Naive B cell (primary cell): Measurements from ENCODE around the gene PGAP2. TPM values are rescaled to one million over a fixed set of nuclear protein-coding genes. Genes with fewer than 3 reads are reported as not detected.
"Not testable (repeated sequence)": the region's sequence is repeated elsewhere in the genome, so short reads cannot be mapped to it uniquely, and the experiment has no call there.

Experiments used
- ATAC-seq, 2 donors: fragments of 150-1000 bp; cut with Tn5 transposase; 2 replicates each; pipeline ENCODE4 v1.10.0; 2021; ENCODE audit warnings: low read depth in 2 of 2, mild to moderate bottlenecking in 2 of 2, moderate library complexity in 2 of 2
- DNase-seq: peaks from one replicate; pipeline ENCODE4 v3.0.0; 2022
- H3K27ac Mint-ChIP-seq, 6 donors: one replicate each; pipeline ENCODE4 v1.8.0; 2020 to 2022; ENCODE audit warnings: mild to moderate bottlenecking in 6 of 6, mixed read lengths in 6 of 6, moderate library complexity in 5 of 6, inconsistent platforms in 2 of 6
- H3K27me3 Mint-ChIP-seq, 3 donors: one replicate each; pipeline ENCODE4 v1.8.0; 2021 to 2022; ENCODE audit warnings: mixed read lengths in 3 of 3, mild to moderate bottlenecking in 1 of 3
- H3K36me3 Mint-ChIP-seq, 2 donors: one replicate each; pipeline ENCODE4 v1.8.0; 2020 to 2022; ENCODE audit warnings: mixed read lengths in 2 of 2, inconsistent platforms in 1 of 2, mild to moderate bottlenecking in 1 of 2
- H3K4me1 Mint-ChIP-seq, 3 donors: one replicate each; pipeline ENCODE4 v1.8.0; 2020 to 2022; ENCODE audit warnings: mixed read lengths in 3 of 3, inconsistent platforms in 1 of 3, mild to moderate bottlenecking in 1 of 3, moderate library complexity in 1 of 3
- H3K4me3 Mint-ChIP-seq, 8 donors: one replicate each; pipeline ENCODE4 v1.8.0; 2020 to 2022; ENCODE audit warnings: mild to moderate bottlenecking in 8 of 8, mixed read lengths in 8 of 8, moderate library complexity in 8 of 8, inconsistent platforms in 2 of 8
- H3K9me3 Mint-ChIP-seq, 7 donors: one replicate each; pipeline ENCODE4 v1.8.0; 2020 to 2022; ENCODE audit warnings: mixed read lengths in 7 of 7, mild to moderate bottlenecking in 5 of 7, inconsistent platforms in 2 of 7, moderate library complexity in 1 of 7
- polyA plus RNA-seq, 6 donors: library from polyadenylated mRNA; unstranded; fragments of 300-500 nt; fragmentation: Illumina TruSeq; gene quantifications; one replicate each; pipeline ENCODE4 v1.2.3, GENCODE V29; 2021; ENCODE audit warnings: low read depth in 6 of 6

The PGAP2 gene
- polyA plus RNA-seq, 6 donors from 2014 or later, result 16.6 to 29.1 (median 19.3) TPM

GRCh38 chr11:3856856-3857553 lies 48.6 kb downstream of the PGAP2 start:
- peak overlapping the region; percentile 91 to 99 (median 98) for H3K27ac Mint-ChIP-seq
- no peaks in the 10 kb centered on the region for H3K27me3 Mint-ChIP-seq
- ATAC-seq (no peak), DNase-seq (no peak)
- peaks cover 68 to 76% (median 76%) of the 10 kb centered on the region in 3 donors for H3K4me1 Mint-ChIP-seq
- H3K4me3 Mint-ChIP-seq, result peak overlapping the region; percentile 87 to 99 (median 96)
- no peaks in the 10 kb centered on the region for H3K9me3 Mint-ChIP-seq
- H3K36me3 Mint-ChIP-seq, result peaks cover 0 to 4% of the 10 kb centered on the region in 2 donors

GRCh38 chr11:3857628-3858027 lies 49.3 kb downstream of the PGAP2 start:
- Mint-ChIP-seq H3K27me3 (no peaks in the 10 kb centered on the region), H3K36me3 (peaks cover 0 to 4% of the 10 kb centered on the region in 2 donors), H3K4me3 (peak overlapping the region; percentile 87 to 99 (median 96)), H3K4me1 (peaks cover 74 to 82% (median 82%) of the 10 kb centered on the region in 3 donors), H3K9me3 (no peaks in the 10 kb centered on the region), H3K27ac (peak overlapping the region; percentile 50 to 99 (median 74))
- DNase-seq (no peak), ATAC-seq (no peak)

GRCh38 chr11:3859373-3859881 lies 51.1 kb downstream of the PGAP2 start:
- H3K4me1 Mint-ChIP-seq, result peaks cover 65 to 83% (median 78%) of the 10 kb centered on the region in 3 donors
- no peak for DNase-seq
- ATAC-seq, result no peak
- H3K36me3 Mint-ChIP-seq, result peaks cover 0 to 4% of the 10 kb centered on the region in 2 donors
- H3K27ac Mint-ChIP-seq, result peak overlapping the region in 4 of 6 donors; percentile 22 to 99 (median 52)
- no peaks in the 10 kb centered on the region for H3K27me3 Mint-ChIP-seq
- H3K4me3 Mint-ChIP-seq, result peak overlapping the region in 7 of 8 donors; percentile 83 to 99 (median 95)
- H3K9me3 Mint-ChIP-seq, result no peaks in the 10 kb centered on the region

- no peaks in the 10 kb centered on the region for H3K27me3 Mint-ChIP-seq
- peaks cover 0 to 4% of the 10 kb centered on the region in 2 donors for H3K36me3 Mint-ChIP-seq
- H3K4me3 Mint-ChIP-seq, result peak overlapping the region; percentile 9 to 99 (median 78)
- peak overlapping the region in 4 of 6 donors; percentile 0 to 72 (median 25) for H3K27ac Mint-ChIP-seq
- no peaks in the 10 kb centered on the region for H3K9me3 Mint-ChIP-seq
- H3K4me1 Mint-ChIP-seq, result peaks cover 67 to 88% (median 80%) of the 10 kb centered on the region in 3 donors
- DNase-seq (no peak), ATAC-seq (no peak)
These were observed 52.0 kb downstream of the PGAP2 start for GRCh38 chr11:3860375-3860774.

GRCh38 chr11:3860898-3861393 lies 52.6 kb downstream of the PGAP2 start:
- not testable (repeated sequence) for DNase-seq
- peak; percentile 42 to 50 for ATAC-seq

GRCh38 chr11:3861683-3862082 lies 53.3 kb downstream of the PGAP2 start:
- peaks cover 73 to 96% (median 83%) of the 10 kb centered on the region in 3 donors for H3K4me1 Mint-ChIP-seq
- no peak for DNase-seq
- no peaks in the 10 kb centered on the region for H3K27me3 Mint-ChIP-seq
- H3K9me3 Mint-ChIP-seq, result no peaks in the 10 kb centered on the region
- H3K36me3 Mint-ChIP-seq, result no peaks in the 10 kb centered on the region
- no peak for ATAC-seq
- H3K27ac Mint-ChIP-seq, result peak overlapping the region in 3 of 6 donors; percentile 41 to 79 (median 54)
- peak overlapping the region in 7 of 8 donors; percentile 16 to 99 (median 39) for H3K4me3 Mint-ChIP-seq

More at GRCh38 chr11:3860898-3861393, 52.6 kb downstream of the PGAP2 start:
- Mint-ChIP-seq H3K27ac (peak overlapping the region in 5 of 6 donors; percentile 0 to 80 (median 60)), H3K4me1 (peaks cover 72 to 94% (median 83%) of the 10 kb centered on the region in 3 donors), H3K4me3 (peak overlapping the region; percentile 36 to 99 (median 84))
- H3K27me3 Mint-ChIP-seq, H3K36me3 Mint-ChIP-seq, H3K9me3 Mint-ChIP-seq: not testable (repeated sequence)

- Mint-ChIP-seq H3K27ac (peak overlapping the region; percentile 19 to 95 (median 70)), H3K36me3 (no peaks in the 10 kb centered on the region), H3K4me3 (peak overlapping the region; percentile 33 to 88 (median 71)), H3K4me1 (peaks cover 65 to 92% (median 85%) of the 10 kb centered on the region in 3 donors), H3K9me3 (no peaks in the 10 kb centered on the region), H3K27me3 (no peaks in the 10 kb centered on the region)
- ATAC-seq (peak; percentile 63 to 73), DNase-seq (peak; percentile 36)
These were observed 57.2 kb downstream of the PGAP2 start for GRCh38 chr11:3865388-3866193.

GRCh38 chr11:3866206-3866605 lies 57.8 kb downstream of the PGAP2 start:
- H3K27ac Mint-ChIP-seq, result peak overlapping the region; percentile 39 to 95 (median 70)
- no peaks in the 10 kb centered on the region for H3K9me3 Mint-ChIP-seq
- ATAC-seq, result peak; percentile 36 to 51
- H3K4me1 Mint-ChIP-seq, result peaks cover 63 to 92% (median 85%) of the 10 kb centered on the region in 3 donors
- H3K4me3 Mint-ChIP-seq, result peak overlapping the region; percentile 33 to 88 (median 71)
- no peaks in the 10 kb centered on the region for H3K27me3 Mint-ChIP-seq
- H3K36me3 Mint-ChIP-seq, result no peaks in the 10 kb centered on the region
- DNase-seq, result no peak

GRCh38 chr11:3866836-3867208 lies 58.5 kb downstream of the PGAP2 start:
- H3K4me3 Mint-ChIP-seq, result peak overlapping the region in 6 of 8 donors; percentile 5 to 78 (median 59)
- ATAC-seq, result no peak

GRCh38 chr11:3867209-3868091 lies 59.1 kb downstream of the PGAP2 start:
- H3K4me3 Mint-ChIP-seq, result peak overlapping the region in 7 of 8 donors; percentile 5 to 78 (median 62)
- peaks cover 59 to 94% (median 82%) of the 10 kb centered on the region in 3 donors for H3K4me1 Mint-ChIP-seq
- no peaks in the 10 kb centered on the region for H3K9me3 Mint-ChIP-seq
- no peak for DNase-seq
- no peaks in the 10 kb centered on the region for H3K36me3 Mint-ChIP-seq
- ATAC-seq, result peak; percentile 50 to 55
- H3K27me3 Mint-ChIP-seq, result no peaks in the 10 kb centered on the region
- H3K27ac Mint-ChIP-seq, result peak overlapping the region; percentile 85 to 90 (median 87)

More at GRCh38 chr11:3866836-3867208, 58.5 kb downstream of the PGAP2 start:
- Mint-ChIP-seq H3K9me3 (no peaks in the 10 kb centered on the region), H3K36me3 (no peaks in the 10 kb centered on the region), H3K27me3 (no peaks in the 10 kb centered on the region), H3K27ac (peak overlapping the region in 5 of 6 donors; percentile 70 to 95 (median 87)), H3K4me1 (peaks cover 63 to 92% (median 85%) of the 10 kb centered on the region in 3 donors)
- DNase-seq, result no peak

- Mint-ChIP-seq H3K4me1 (peaks cover 66 to 95% (median 92%) of the 10 kb centered on the region in 3 donors), H3K9me3 (no peaks in the 10 kb centered on the region), H3K27me3 (no peaks in the 10 kb centered on the region), H3K27ac (peak overlapping the region; percentile 26 to 82 (median 58)), H3K4me3 (peak overlapping the region in 6 of 8 donors; percentile 31 to 80 (median 49)), H3K36me3 (no peaks in the 10 kb centered on the region)
- ATAC-seq (peak in 1 of 2 donors; percentile 32), DNase-seq (no peak)
These were observed 65.5 kb downstream of the PGAP2 start for GRCh38 chr11:3873712-3874349.
